ACHN (cell line): ENCODE measurements around the gene PAPSS1.

Source experiments
- DNase-seq: peaks from one replicate; pipeline ENCODE4 v3.0.0-alpha.2; 2015
- in situ Hi-C: cut with HindIII; loops from 2 replicates; pipeline ENCODE4 v1.10.0; 2017; ENCODE audit warnings: low sequenced_read_pairs, low pct_ligation_motif_present, low pct_unique_long_range_greater_than_20kb

Gene PAPSS1

GRCh38 chr4:107593230-107593629 lies 126.8 kb downstream of the PAPSS1 start:
- in situ Hi-C loops = no loop called here
- DNase-seq = no peak

- in situ Hi-C loops = no loop called here
- DNase-seq = no peak
Observed at GRCh38 chr4:107592519-107592918, 127.5 kb downstream of the PAPSS1 start.

- in situ Hi-C loops = no loop called here
- no peak for DNase-seq
Observed at GRCh38 chr4:107589269-107589668, 130.8 kb downstream of the PAPSS1 start.

- no peak for DNase-seq
- in situ Hi-C loops = no loop called here
Observed at GRCh38 chr4:107586371-107586770, 133.7 kb downstream of the PAPSS1 start.

GRCh38 chr4:107579099-107579498 lies 140.9 kb downstream of the PAPSS1 start:
- no peak for DNase-seq
- in situ Hi-C loops = no loop called here

GRCh38 chr4:107578321-107578720 lies 141.7 kb downstream of the PAPSS1 start:
- in situ Hi-C loops = no loop called here

GRCh38 chr4:107577743-107578142 lies 142.3 kb downstream of the PAPSS1 start:
- DNase-seq = no peak
- in situ Hi-C loops = no loop called here

More at GRCh38 chr4:107578321-107578720, 141.7 kb downstream of the PAPSS1 start:
- no peak for DNase-seq

GRCh38 chr4:107575243-107575642 lies 144.8 kb downstream of the PAPSS1 start:
- no peak for DNase-seq
- in situ Hi-C loops = no loop called here

- no peak for DNase-seq
- in situ Hi-C loops = no loop called here
Observed at GRCh38 chr4:107572281-107572680, 147.8 kb downstream of the PAPSS1 start.

- in situ Hi-C loops = no loop called here
- no peak for DNase-seq
Observed at GRCh38 chr4:107570952-107571351, 149.1 kb downstream of the PAPSS1 start.

GRCh38 chr4:107564326-107564725 lies 155.7 kb downstream of the PAPSS1 start:
- in situ Hi-C loops = no loop called here
- no peak for DNase-seq
